ENCODE measurements around the gene AKNAD1.

GRCh38 chr1:108841703-108842102, 15.2 kb downstream of the AKNAD1 start:
- TF ChIP-seq CTCF (IDR thresholded peaks at IDR 0.05) (no peak), POLR2A (IDR thresholded peaks at IDR 0.05) (no peak), POLR2AphosphoS5 (IDR thresholded peaks at IDR 0.05) (no peak), EP300 (IDR thresholded peaks at IDR 0.05) (no peak)

Data from suprapubic skin (tissue), 4 donors.